Adrenal gland (tissue), 5 donors: ENCODE data around the gene KIF5C.

Source experiments
- CTCF ChIP-seq, 6 experiments: fragments of 450-650 bp in 4 of 6; fragments of 200-600 bp in 2 of 6; sonication (generic) in 1 of 6; IDR thresholded peaks; 1 replicate in 5 of 6; 2 replicates in 1 of 6; pipeline versions ENCODE4 v1.5.1 to v1.8.0; 2016 to 2021; ENCODE audit warnings: antibody characterized with exemption in 6 of 6, mild to moderate bottlenecking in 2 of 6, moderate library complexity in 1 of 6
- POLR2A ChIP-seq, 2 donors: fragments of 450-650 bp; IDR thresholded peaks; one replicate each; pipeline ENCODE4 v1.6.1; 2017; ENCODE audit warnings: antibody characterized with exemption in 2 of 2, mild to moderate bottlenecking in 2 of 2, moderate library complexity in 1 of 2
- donor health status: DM: no; HTN: no; CAD: no.

DNA sequence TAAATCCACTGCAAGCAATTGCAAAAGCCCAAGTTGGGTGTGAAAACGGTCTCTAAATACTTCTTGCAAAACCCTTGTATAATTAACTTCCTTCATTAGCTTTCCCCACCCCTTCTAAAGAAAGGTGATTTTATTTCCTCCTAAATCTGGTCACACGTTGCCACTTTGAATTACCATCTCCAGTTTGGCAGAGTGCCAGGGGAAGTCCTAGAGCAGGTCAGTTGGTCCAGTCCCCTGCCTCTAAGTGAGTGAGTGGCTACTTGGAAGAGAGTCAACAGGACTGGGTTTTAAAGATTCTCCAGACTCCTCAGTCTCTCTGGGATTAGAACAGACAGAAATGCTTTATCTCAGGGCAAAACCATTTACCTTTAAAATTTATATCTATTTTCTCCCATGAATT is 144.7 kb downstream of the KIF5C start:
- no peak for TF ChIP-seq CTCF (IDR thresholded peaks at IDR 0.05)
- TF ChIP-seq POLR2A (IDR thresholded peaks at IDR 0.05), result no peak
